SK-N-MC (cell line): ENCODE results near the gene TUBB.

ENCODE experiments used
- EZH2 ChIP-seq: fragments of 200-600 bp; sonication (generic); IDR thresholded peaks from one replicate; pipeline ENCODE4 v1.6.1; 2017; ENCODE audit warnings: antibody characterized with exemption
- FOXP2 ChIP-seq: optimal IDR thresholded peaks from 2 replicates; pipeline ENCODE3; 2011; ENCODE audit warnings: mild to moderate bottlenecking, moderate library complexity; ENCODE audit not compliant: insufficient read depth; ENCODE audit errors: extremely low read length, control extremely low read depth
- POLR2AphosphoS5 ChIP-seq: IDR thresholded peaks from 2 replicates; pipeline ENCODE4 v1.6.1; 2012; ENCODE audit warnings: mild to moderate bottlenecking, low read depth, low read length, borderline replicate concordance

- no peak for TF ChIP-seq POLR2AphosphoS5
- TF ChIP-seq EZH2: no peak
- no peak for TF ChIP-seq FOXP2
Measured at GRCh38 chr6:30719356-30719755, 796 bp upstream of the TUBB start.
